ENCODE data around the gene TMEM91.
"Not testable (repeated sequence)": the region's sequence is repeated elsewhere in the genome, so short reads cannot be mapped to it uniquely, and the experiment has no call there.

Gene TMEM91

DNA sequence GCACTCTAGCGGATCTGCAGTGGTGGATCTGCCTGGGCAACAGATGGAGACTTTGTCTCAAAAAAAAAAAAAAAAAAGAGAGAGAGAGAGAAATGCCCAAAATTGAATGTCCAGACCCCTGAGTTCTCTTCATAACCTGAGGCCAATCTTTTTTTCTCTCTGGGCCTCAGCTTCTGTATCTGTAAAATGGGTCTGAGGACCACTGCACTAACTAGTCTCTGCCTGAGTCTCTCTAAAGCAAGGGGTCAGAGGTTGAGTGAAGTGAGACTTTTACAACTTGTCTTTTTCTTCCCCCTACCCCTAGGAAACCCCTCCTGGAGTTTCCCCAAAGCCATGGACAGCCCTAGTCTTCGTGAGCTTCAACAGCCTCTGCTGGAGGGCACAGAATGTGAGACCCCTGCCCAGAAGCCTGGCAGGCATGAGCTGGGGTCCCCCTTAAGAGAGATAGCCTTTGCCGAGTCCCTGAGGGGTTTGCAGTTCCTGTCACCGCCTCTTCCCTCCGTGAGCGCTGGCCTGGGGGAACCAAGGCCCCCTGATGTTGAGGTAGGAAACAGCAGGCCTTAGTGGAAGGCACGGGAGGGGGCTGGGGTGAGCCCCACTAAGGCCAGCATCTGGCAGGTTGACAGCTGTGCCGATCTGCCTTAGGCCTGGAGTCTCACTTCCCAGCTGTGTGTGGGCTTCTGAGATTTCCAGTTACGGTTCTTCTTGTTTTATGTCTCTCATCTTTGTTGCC lies 1.8 kb downstream of the TMEM91 start:
- DNase-seq (ENCODE audit: low read depth in 3 of 3) = no peak

- DNase-seq (ENCODE audit: low read depth in 3 of 3) = not testable (repeated sequence)
Measured at GRCh38 chr19:41381536-41381935, 5.2 kb downstream of the TMEM91 start.

- DNase-seq (ENCODE audit: low read depth in 3 of 3) = no peak
Measured at GRCh38 chr19:41384351-41384750, 8.0 kb downstream of the TMEM91 start.

DNA sequence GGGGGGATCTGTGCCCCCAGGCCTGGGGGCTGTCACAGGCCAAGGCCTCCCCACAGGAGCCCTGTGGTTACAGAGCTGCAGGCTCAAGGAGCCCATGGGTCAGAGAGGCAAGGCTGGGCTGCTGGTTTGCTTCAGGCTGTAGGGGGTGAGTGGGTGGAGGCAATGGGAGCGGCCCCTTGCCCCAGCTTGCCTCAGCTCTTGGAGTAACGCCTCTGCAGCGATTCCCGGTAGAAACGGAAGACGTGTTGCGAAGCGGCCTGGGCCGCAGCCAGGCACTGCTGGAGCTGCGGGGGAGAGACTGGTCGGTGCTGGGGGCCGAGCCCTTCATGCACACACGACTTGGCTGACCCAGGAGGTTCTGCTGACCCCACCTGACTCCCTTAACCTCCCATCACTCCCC lies 10.1 kb downstream of the TMEM91 start:
- DNase-seq (ENCODE audit: low read depth in 3 of 3) = no peak

DNA sequence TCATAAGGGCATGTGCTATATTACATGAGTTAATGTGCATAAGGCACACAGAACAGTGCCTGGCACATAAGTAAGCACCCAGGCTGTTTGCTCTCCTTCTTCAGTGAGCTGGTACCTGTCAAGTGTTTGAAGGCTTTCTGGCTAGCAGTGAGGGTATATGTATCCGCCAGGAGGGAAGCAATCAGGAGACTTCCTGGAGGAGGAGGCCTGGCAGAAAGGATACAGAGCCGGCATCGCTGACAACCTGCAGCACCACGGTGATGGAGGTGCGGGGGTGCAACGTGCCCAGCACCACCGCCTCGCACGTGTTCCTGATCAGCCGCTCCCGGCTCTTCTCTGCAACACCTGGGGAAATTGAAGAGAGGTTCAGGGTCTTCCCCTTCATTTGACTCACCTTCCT lies 15.3 kb downstream of the TMEM91 start:
- DNase-seq (ENCODE audit: low read depth in 3 of 3) = no peak

- no peak for DNase-seq (ENCODE audit: low read depth in 3 of 3)
Measured at GRCh38 chr19:41392775-41393174, 16.4 kb downstream of the TMEM91 start.

- DNase-seq (ENCODE audit: low read depth in 3 of 3) = no peak
Measured at GRCh38 chr19:41395355-41395754, 19.0 kb downstream of the TMEM91 start.

- DNase-seq (ENCODE audit: low read depth in 3 of 3) = peak; percentile 98 to 99 (median 99)
Measured at GRCh38 chr19:41397086-41398049, 21.0 kb downstream of the TMEM91 start, which contains the start of the genes BCKDHA and EXOSC5. TSS of gene BCKDHA (plus strand) at chr19:41397818. CDS start at chr19:41397828, 10 bp downstream. TSS of gene EXOSC5 (minus strand) at chr19:41397359. CDS start at chr19:41397328, 31 bp downstream.

DNA sequence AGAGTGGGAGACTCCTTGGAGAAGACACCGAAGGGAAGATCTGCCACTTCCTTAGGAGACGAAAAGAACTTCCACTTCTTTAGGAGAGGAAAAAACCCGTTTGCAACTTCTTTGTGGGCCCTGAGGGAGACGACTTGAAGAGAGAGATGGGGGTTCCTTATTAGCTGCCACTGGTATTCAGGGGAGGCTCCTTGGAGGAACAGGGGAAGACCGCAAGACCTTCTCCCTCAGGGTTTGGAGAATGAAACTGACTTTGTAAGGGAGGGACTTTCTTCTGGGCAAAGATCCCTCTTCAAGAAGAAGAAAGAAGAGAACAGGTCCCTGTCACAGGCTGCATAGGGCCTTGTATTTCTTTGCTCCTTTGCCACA lies 21.7 kb downstream of the TMEM91 start:
- no peak for DNase-seq (ENCODE audit: low read depth in 3 of 3)

- no peak for DNase-seq (ENCODE audit: low read depth in 3 of 3)
Measured at GRCh38 chr19:41398598-41398997, 22.3 kb downstream of the TMEM91 start.

- DNase-seq (ENCODE audit: low read depth in 3 of 3) = no peak
Measured at GRCh38 chr19:41399091-41399490, 22.8 kb downstream of the TMEM91 start.

DNA sequence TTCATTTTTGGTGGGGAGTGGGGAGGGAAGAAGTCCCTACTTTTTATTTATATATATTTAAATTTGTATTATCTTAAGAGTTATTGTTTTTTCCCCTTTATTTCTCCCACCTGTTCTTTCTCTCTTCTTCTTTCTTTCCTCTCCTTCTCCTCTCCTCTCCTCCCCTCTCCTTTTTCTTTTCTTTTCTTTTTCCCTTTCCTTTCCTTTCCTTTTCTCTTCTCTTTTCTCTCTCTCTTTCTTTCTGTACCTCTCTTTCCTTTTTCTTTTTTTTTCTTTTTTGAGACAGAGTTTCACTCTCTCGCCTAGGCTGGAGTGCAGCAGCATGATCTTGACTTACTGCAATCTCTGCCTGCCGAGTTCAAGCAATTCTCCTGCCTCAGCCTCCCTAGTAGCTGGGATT lies 23.2 kb downstream of the TMEM91 start:
- DNase-seq (ENCODE audit: low read depth in 3 of 3) = no peak

GRCh38 chr19:41401483-41401882 lies 25.1 kb downstream of the TMEM91 start:
- no peak for DNase-seq (ENCODE audit: low read depth in 3 of 3)

DNA sequence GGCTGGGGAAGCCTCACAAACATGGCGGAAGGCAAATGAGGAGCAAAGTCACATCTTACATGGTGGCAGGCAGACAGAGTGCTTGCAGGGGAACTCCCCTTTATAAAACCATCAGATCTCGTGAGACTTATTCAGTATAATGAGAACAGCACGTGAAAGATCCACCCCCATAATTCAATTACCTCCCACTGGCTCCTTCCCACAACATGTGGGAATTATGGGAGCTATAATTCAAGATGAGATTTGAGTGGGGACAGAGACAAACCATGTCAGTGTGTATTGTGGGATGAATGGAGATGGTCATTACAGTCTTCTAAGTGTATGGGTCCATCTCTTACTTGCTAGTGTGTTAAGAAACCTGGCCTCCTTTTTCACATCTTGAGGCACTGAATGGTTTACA lies 25.7 kb downstream of the TMEM91 start:
- no peak for DNase-seq (ENCODE audit: low read depth in 3 of 3)

- no peak for DNase-seq (ENCODE audit: low read depth in 3 of 3)
Measured at GRCh38 chr19:41403181-41403970, 27.0 kb downstream of the TMEM91 start.

- no peak for DNase-seq (ENCODE audit: low read depth in 3 of 3)
Measured at GRCh38 chr19:41405776-41406175, 29.4 kb downstream of the TMEM91 start.

- DNase-seq (ENCODE audit: low read depth in 3 of 3) = no peak
Measured at GRCh38 chr19:41407271-41407670, 30.9 kb downstream of the TMEM91 start.

- no peak for DNase-seq (ENCODE audit: low read depth in 3 of 3)
Measured at GRCh38 chr19:41408256-41408655, 31.9 kb downstream of the TMEM91 start.

DNA sequence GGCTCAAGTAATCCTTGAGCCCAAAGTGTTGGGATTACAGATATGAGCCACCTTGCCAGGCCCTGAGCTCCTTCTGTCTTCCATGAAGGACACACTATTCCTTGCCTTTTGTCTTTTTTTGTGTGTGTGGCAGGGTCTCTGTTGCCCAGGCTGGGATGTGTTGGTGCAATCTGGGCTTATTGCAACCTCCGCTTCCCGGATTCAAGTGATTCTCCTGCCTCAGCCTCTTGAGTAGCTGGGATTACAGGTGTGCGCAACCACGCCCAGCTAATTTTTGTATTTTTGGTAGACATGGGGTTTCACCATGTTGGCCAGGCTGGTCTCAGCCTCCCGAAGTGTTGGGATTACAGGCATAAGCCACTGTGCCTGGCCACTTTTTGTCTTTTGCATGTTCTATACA lies 32.5 kb downstream of the TMEM91 start:
- not testable (repeated sequence) for DNase-seq (ENCODE audit: low read depth in 3 of 3)

- DNase-seq (ENCODE audit: low read depth in 3 of 3) = no peak
Measured at GRCh38 chr19:41409288-41409687, 33.0 kb downstream of the TMEM91 start.

GRCh38 chr19:41410336-41411054 lies 34.2 kb downstream of the TMEM91 start:
- no peak for DNase-seq (ENCODE audit: low read depth in 3 of 3)
